Tibial artery (tissue), 4 donors: ENCODE data around the gene USB1.

ENCODE experiments used
- DNase-seq, 2 donors: peaks; one replicate each; pipeline ENCODE4 v3.0.0-alpha.2; 2019
- H3K27ac ChIP-seq, 2 donors: fragments of 200-600 bp; sonication (generic) in 1 of 2; 1 replicate in 1 of 2; 2 replicates in 1 of 2; pipeline ENCODE4 v1.5.1; 2018 to 2019; ENCODE audit warnings: mild to moderate bottlenecking in 1 of 2
- H3K27me3 ChIP-seq, 2 donors: fragments of 200-600 bp; sonication (generic) in 1 of 2; one replicate each; pipeline versions ENCODE4 v1.5.1 to v1.6.0; 2016 to 2019
- H3K36me3 ChIP-seq, 3 donors: fragments of 200-600 bp; sonication (generic) in 2 of 3; one replicate each; pipeline ENCODE4 v1.5.1; 2016 to 2019; ENCODE audit warnings: mild to moderate bottlenecking in 2 of 3
- H3K4me1 ChIP-seq, 4 donors: fragments of 200-600 bp; sonication (generic) in 2 of 4; 1 replicate in 3 of 4; 2 replicates in 1 of 4; pipeline ENCODE4 v1.5.1; 2016 to 2019
- H3K4me3 ChIP-seq, 2 donors: fragments of 200-600 bp; sonication (generic) in 1 of 2; 1 replicate in 1 of 2; 2 replicates in 1 of 2; pipeline ENCODE4 v1.5.1; 2018 to 2019; ENCODE audit warnings: mild to moderate bottlenecking in 2 of 2
- H3K9me3 ChIP-seq, 3 donors: fragments of 200-600 bp; sonication (generic) in 1 of 3; one replicate each; pipeline ENCODE4 v1.5.1; 2016 to 2019
- CTCF ChIP-seq, 2 experiments: fragments of 200-600 bp in 1 of 2; fragments of 450-650 bp in 1 of 2; IDR thresholded peaks; one replicate each; pipeline ENCODE4 v1.5.1; 2017 to 2019; ENCODE audit warnings: antibody characterized with exemption in 2 of 2, mild to moderate bottlenecking in 1 of 2, moderate library complexity in 1 of 2
- intact Hi-C: fragments of 100-400 bp; cut with DNase I; formaldehyde crosslinking; loops from one replicate; pipeline ENCODE4 v1.15.0; 2023; ENCODE audit warnings: low total_unique reads

USB1 gene

GRCh38 chr16:58034774-58035173 is 33.6 kb downstream of the USB1 start:
- H3K9me3 ChIP-seq, result no peaks in the 10 kb centered on the region
- H3K4me3 ChIP-seq, result no peak overlapping the region
- H3K27me3 ChIP-seq, result peaks cover 0 to 3% of the 10 kb centered on the region in 2 donors
- no peaks in the 10 kb centered on the region for H3K4me1 ChIP-seq
- H3K36me3 ChIP-seq, result peaks cover 0 to 6% (median 0%) of the 10 kb centered on the region in 3 donors
- intact Hi-C loops, result no loop called here
- no peak overlapping the region for H3K27ac ChIP-seq
- TF ChIP-seq CTCF (IDR thresholded peaks at IDR 0.05), result no peak
- no peak for DNase-seq

- TF ChIP-seq CTCF (IDR thresholded peaks at IDR 0.05), result no peak
- H3K9me3 ChIP-seq, result no peaks in the 10 kb centered on the region
- H3K4me1 ChIP-seq, result no peaks in the 10 kb centered on the region
These were observed 34.4 kb downstream of the USB1 start for GRCh38 chr16:58035356-58036170.

GRCh38 chr16:58036943-58037342 is 35.7 kb downstream of the USB1 start:
- intact Hi-C loops, result no loop called here
- H3K4me3 ChIP-seq, result no peak overlapping the region
- no peak for DNase-seq
- H3K36me3 ChIP-seq, result peaks cover 0 to 12% (median 11%) of the 10 kb centered on the region in 3 donors
- no peaks in the 10 kb centered on the region for H3K9me3 ChIP-seq
- H3K27me3 ChIP-seq, result peaks cover 0 to 3% of the 10 kb centered on the region in 2 donors
- TF ChIP-seq CTCF (IDR thresholded peaks at IDR 0.05), result no peak
- no peak overlapping the region for H3K27ac ChIP-seq
- no peaks in the 10 kb centered on the region for H3K4me1 ChIP-seq

More at GRCh38 chr16:58035356-58036170, 34.4 kb downstream of the USB1 start:
- H3K27ac ChIP-seq, result no peak overlapping the region
- H3K36me3 ChIP-seq, result peaks cover 0 to 6% (median 5%) of the 10 kb centered on the region in 3 donors
- H3K4me3 ChIP-seq, result no peak overlapping the region
- peaks cover 0 to 3% of the 10 kb centered on the region in 2 donors for H3K27me3 ChIP-seq
- intact Hi-C loops, result no loop called here
- DNase-seq, result no peak

GRCh38 chr16:58037365-58038057 is 36.3 kb downstream of the USB1 start:
- H3K27ac ChIP-seq, result no peak overlapping the region
- H3K36me3 ChIP-seq, result peaks cover 0 to 13% (median 12%) of the 10 kb centered on the region in 3 donors
- no peak for TF ChIP-seq CTCF (IDR thresholded peaks at IDR 0.05)
- H3K4me1 ChIP-seq, result no peaks in the 10 kb centered on the region
- no peaks in the 10 kb centered on the region for H3K9me3 ChIP-seq
- peaks cover 0 to 3% of the 10 kb centered on the region in 2 donors for H3K27me3 ChIP-seq
- no peak overlapping the region for H3K4me3 ChIP-seq
- intact Hi-C loops, result no loop called here
- no peak for DNase-seq

- Histone ChIP-seq H3K9me3 (no peaks in the 10 kb centered on the region), H3K36me3 (peaks cover 0 to 15% (median 14%) of the 10 kb centered on the region in 3 donors), H3K4me1 (no peaks in the 10 kb centered on the region), H3K4me3 (no peak overlapping the region), H3K27ac (no peak overlapping the region), H3K27me3 (peaks cover 0 to 3% of the 10 kb centered on the region in 2 donors)
- intact Hi-C loops, result no loop called here
- DNase-seq, result no peak
- TF ChIP-seq CTCF (IDR thresholded peaks at IDR 0.05), result no peak
These were observed 37.0 kb downstream of the USB1 start for GRCh38 chr16:58038219-58038641.
